Measurements from ENCODE around the gene FARS2. TPM values are rescaled to one million over a fixed set of nuclear protein-coding genes. Genes with fewer than 3 reads are reported as not detected.

Gene FARS2
- total and polyA plus RNA-seq, 9 of the 15 experiments (the other 6 are each of a cell fraction or from before 2014, with no cell fraction given): 16.5 to 62.2 (median 27.0) TPM

DNA sequence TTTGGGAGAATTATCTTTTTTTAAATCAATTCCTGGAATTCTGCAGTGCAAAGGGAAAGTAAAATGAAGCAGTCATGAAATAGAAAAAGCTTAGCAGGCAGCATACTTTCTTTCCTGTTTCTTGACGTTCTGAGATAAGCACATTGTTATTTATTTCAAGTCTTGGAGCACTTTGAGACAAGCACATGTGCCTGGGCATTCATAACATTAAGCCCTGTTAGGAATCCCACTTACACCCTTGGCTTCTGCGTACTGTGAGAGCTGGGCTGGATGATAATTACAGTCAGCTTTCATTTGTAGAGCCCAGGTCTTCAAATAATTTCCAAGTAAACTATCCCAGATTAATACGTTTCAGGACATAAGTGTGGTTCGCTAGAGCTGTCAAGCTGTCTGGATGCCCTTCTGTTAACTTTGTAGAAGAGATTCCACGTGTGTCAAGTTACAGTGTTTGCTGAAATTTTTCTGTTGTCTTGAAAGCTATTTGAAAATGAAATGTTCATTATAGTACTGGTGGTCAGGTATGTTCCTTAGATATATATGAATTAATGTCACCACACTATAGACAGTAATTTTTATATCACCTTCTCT lies 8.9 kb downstream of the FARS2 start (continued):
- TF ChIP-seq, protein P1, sequence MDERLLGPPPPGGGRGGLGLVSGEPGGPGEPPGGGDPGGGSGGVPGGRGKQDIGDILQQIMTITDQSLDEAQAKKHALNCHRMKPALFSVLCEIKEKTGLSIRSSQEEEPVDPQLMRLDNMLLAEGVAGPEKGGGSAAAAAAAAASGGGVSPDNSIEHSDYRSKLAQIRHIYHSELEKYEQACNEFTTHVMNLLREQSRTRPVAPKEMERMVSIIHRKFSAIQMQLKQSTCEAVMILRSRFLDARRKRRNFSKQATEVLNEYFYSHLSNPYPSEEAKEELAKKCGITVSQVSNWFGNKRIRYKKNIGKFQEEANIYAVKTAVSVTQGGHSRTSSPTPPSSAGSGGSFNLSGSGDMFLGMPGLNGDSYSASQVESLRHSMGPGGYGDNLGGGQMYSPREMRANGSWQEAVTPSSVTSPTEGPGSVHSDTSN (CRISPR knock-in tag; IDR thresholded peaks at IDR 0.05; ENCODE audit: low read depth): no peak
- TF ChIP-seq, protein P1 (tag; conservative IDR thresholded peaks at IDR 0.05; ENCODE audit: low read depth): peak; percentile 53; the same call in 1 of the 2 replicates
- TF ChIP-seq ETV1 (tag; conservative IDR thresholded peaks at IDR 0.05; ENCODE audit: low read depth) (no peak; the same call in 1 of the 2 replicates), SMAD1 (IDR thresholded peaks at IDR 0.05; ENCODE audit: low read depth, low read length, partially characterized antibody) (no peak), SIRT6 (IDR thresholded peaks at IDR 0.05; ENCODE audit: low read depth, low read length) (no peak), ZNF23 (CRISPR knock-in tag; IDR thresholded peaks at IDR 0.05) (no peak), CHD2 (IDR thresholded peaks at IDR 0.05; ENCODE audit: low read depth, low read length) (no peak), TEAD1 (CRISPR knock-in tag; IDR thresholded peaks at IDR 0.05) (0 out of 4 replicates have a peak, but pooled peaks of 1 of the 2 experiments have one; percentile 20), NCOA1 (IDR thresholded peaks at IDR 0.05; ENCODE audit: low read depth) (peak; percentile 31; the same call in 1 of the 2 replicates), CEBPB (tag; IDR thresholded peaks at IDR 0.05) (no peak), KLF10 (CRISPR knock-in tag; IDR thresholded peaks at IDR 0.05) (no peak), U2AF1 (optimal IDR thresholded peaks at IDR 0.05; ENCODE audit: low read depth, low read length) (no peak), PHF20 (IDR thresholded peaks at IDR 0.05; ENCODE audit: partially characterized antibody) (no peak), ZNF551 (CRISPR knock-in tag; IDR thresholded peaks at IDR 0.05) (no peak), NELFE (IDR thresholded peaks at IDR 0.05; ENCODE audit: insufficient read depth, insufficient read length) (no peak), JUNB (CRISPR knock-in tag; conservative IDR thresholded peaks at IDR 0.05) (no peak), CBFA2T2 (conservative IDR thresholded peaks at IDR 0.05) (peak; percentile 71)
- TF ChIP-seq, protein P2, sequence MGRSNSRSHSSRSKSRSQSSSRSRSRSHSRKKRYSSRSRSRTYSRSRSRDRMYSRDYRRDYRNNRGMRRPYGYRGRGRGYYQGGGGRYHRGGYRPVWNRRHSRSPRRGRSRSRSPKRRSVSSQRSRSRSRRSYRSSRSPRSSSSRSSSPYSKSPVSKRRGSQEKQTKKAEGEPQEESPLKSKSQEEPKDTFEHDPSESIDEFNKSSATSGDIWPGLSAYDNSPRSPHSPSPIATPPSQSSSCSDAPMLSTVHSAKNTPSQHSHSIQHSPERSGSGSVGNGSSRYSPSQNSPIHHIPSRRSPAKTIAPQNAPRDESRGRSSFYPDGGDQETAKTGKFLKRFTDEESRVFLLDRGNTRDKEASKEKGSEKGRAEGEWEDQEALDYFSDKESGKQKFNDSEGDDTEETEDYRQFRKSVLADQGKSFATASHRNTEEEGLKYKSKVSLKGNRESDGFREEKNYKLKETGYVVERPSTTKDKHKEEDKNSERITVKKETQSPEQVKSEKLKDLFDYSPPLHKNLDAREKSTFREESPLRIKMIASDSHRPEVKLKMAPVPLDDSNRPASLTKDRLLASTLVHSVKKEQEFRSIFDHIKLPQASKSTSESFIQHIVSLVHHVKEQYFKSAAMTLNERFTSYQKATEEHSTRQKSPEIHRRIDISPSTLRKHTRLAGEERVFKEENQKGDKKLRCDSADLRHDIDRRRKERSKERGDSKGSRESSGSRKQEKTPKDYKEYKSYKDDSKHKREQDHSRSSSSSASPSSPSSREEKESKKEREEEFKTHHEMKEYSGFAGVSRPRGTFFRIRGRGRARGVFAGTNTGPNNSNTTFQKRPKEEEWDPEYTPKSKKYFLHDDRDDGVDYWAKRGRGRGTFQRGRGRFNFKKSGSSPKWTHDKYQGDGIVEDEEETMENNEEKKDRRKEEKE (IDR thresholded peaks at IDR 0.05; ENCODE audit: borderline replicate concordance in 1 of 2, control insufficient read depth in 1 of 2, low read depth in 2 of 2, low read length in 1 of 2): no peak
- TF ChIP-seq, protein P3, sequence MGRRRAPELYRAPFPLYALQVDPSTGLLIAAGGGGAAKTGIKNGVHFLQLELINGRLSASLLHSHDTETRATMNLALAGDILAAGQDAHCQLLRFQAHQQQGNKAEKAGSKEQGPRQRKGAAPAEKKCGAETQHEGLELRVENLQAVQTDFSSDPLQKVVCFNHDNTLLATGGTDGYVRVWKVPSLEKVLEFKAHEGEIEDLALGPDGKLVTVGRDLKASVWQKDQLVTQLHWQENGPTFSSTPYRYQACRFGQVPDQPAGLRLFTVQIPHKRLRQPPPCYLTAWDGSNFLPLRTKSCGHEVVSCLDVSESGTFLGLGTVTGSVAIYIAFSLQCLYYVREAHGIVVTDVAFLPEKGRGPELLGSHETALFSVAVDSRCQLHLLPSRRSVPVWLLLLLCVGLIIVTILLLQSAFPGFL (CRISPR knock-in tag; IDR thresholded peaks at IDR 0.05): no peak
- TF ChIP-seq, protein P4, sequence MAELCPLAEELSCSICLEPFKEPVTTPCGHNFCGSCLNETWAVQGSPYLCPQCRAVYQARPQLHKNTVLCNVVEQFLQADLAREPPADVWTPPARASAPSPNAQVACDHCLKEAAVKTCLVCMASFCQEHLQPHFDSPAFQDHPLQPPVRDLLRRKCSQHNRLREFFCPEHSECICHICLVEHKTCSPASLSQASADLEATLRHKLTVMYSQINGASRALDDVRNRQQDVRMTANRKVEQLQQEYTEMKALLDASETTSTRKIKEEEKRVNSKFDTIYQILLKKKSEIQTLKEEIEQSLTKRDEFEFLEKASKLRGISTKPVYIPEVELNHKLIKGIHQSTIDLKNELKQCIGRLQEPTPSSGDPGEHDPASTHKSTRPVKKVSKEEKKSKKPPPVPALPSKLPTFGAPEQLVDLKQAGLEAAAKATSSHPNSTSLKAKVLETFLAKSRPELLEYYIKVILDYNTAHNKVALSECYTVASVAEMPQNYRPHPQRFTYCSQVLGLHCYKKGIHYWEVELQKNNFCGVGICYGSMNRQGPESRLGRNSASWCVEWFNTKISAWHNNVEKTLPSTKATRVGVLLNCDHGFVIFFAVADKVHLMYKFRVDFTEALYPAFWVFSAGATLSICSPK (IDR thresholded peaks at IDR 0.05; ENCODE audit: borderline replicate concordance): no peak
